Placental epithelial cell (primary cell): Measurements from ENCODE around the gene ADAMTS4. TPM values are rescaled to one million over a fixed set of nuclear protein-coding genes. Genes with fewer than 3 reads are reported as not detected.

Source experiments
- small RNA-seq: library from RNA; depleted of rRNA; stranded (forward); fragments of <200 nt; gene quantifications from one replicate; pipeline ENCODE3, GENCODE V24; 2012
- total RNA-seq: library from RNA; depleted of rRNA; stranded (reverse); fragments of >200 nt; gene quantifications from 2 replicates; pipeline ENCODE4 v1.2.3, GENCODE V29; 2012

The ADAMTS4 gene, protein sequence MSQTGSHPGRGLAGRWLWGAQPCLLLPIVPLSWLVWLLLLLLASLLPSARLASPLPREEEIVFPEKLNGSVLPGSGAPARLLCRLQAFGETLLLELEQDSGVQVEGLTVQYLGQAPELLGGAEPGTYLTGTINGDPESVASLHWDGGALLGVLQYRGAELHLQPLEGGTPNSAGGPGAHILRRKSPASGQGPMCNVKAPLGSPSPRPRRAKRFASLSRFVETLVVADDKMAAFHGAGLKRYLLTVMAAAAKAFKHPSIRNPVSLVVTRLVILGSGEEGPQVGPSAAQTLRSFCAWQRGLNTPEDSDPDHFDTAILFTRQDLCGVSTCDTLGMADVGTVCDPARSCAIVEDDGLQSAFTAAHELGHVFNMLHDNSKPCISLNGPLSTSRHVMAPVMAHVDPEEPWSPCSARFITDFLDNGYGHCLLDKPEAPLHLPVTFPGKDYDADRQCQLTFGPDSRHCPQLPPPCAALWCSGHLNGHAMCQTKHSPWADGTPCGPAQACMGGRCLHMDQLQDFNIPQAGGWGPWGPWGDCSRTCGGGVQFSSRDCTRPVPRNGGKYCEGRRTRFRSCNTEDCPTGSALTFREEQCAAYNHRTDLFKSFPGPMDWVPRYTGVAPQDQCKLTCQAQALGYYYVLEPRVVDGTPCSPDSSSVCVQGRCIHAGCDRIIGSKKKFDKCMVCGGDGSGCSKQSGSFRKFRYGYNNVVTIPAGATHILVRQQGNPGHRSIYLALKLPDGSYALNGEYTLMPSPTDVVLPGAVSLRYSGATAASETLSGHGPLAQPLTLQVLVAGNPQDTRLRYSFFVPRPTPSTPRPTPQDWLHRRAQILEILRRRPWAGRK
- under 0.01 TPM in 1 of 2 replicates, not detected in the other for total RNA-seq

DNA sequence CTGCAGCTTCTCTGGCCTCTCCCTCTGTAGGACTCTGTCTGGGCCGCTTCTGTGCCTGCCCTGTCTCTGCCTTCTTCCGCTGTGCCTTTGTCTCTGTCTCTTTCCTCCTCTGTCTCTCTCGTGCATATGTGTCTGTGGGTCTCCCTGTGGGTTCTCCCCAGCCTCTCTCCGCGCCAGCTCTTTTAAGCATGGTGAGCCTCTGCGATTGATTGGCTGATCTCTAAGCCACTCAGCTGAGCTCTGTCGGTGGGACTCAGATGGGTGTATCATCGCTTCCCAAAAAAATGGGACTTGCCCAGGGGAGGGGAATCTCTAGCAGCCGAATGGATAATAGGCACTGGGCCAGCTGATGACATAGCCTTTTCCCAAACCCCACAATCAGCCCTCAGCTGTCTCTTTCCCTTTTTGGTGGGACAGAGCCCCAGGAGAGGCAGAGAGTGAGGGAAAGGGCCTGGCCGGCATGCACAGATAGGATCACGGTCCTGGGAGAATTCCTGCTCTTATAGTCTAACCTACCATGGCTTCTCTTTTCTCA is at the start of gene ADAMTS4:
ADAMTS4 (minus strand) TSS at position 158 of the 535 bp plus-strand sequence. CDS start 427 bp downstream, outside the sequence.

DNA sequence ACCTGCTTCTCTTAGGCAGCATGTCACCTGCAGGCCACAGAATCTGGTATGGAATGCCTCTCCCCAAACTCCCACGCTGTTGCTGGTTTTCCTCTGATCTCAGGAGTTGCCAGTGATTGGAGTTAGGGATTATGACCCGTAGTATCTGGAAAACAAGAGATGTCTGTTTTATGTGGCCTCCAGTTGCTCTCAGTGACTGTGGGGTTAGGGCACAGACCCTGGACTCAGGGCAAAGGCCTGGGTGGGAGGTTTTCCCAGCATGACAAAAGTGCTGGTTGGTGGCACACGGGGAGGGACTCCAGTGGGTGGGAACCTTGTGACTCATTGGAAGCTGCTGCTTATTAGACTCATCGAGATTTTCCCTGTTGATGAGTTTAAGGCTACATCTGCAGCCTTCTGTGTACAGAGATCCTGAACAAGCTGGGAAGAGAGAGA is 39.2 kb upstream of the ADAMTS4 start, which contains the start of gene NR1I3:
NR1I3 (minus strand) TSS at position 165 of the 435 bp plus-strand sequence. CDS start 1,638 bp downstream, outside the sequence.

DNA sequence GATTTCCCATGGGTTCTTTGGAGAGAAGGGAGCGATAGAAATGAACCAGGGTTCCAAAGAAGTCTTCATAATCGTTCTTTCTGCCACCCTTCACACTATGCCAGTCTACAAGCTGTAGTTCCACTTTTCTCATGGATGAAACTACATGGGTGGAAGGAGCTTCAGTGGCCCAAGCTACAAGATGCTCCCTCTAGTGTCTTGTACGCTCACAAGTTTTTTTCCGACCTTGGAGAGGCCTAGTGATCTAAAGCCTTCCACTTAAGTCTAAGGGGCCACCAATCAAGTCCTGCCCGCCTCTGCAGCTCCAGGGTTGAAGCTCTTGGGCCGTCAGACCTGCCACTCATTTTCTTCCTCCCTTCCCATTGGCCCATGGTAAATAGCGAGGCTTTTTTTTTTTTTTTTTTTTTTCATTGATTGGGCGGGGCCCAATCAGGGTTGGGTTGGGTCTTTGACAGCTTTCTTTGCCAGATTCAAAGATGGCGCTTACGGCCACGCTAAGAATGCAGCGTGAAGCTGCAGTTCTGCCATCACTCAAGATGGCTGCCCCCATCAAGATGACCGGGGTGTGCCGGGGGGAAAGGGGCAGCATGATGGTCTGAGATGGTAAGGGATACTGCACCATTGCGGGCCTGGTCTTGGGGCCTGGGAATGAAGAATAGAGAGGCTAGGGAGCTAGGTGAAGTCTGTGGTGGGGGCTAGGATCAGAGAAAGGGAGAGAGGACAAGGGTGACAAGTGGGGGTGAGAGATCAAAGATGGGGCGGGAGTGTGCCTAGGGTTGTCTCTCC is 26.9 kb upstream of the ADAMTS4 start, which contains the start of gene TOMM40L:
TOMM40L (plus strand) TSS at position 527 of the 786 bp plus-strand sequence. CDS start 430 bp downstream, outside the sequence.

DNA sequence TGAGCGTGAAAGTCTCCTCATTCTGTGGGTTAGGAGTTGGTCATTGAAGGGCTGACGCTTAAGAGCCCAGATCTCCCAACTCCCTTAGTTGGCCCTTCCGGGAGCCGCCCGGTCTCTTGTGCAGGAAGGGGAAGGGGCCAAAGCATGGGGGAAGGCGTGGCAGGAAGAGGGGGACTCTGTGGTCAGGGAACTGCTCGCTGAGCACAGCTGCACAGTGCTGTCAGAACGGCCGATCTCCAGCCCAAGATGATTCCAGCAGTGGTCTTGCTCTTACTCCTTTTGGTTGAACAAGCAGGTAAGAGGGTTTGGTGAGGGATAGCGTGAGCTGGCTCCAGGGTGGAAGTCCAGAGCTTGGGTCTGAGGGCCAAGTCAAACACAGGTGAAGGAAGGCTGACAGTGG is 16.2 kb upstream of the ADAMTS4 start, which contains the start of gene FCER1G:
FCER1G (plus strand) TSS at position 220 of the 400 bp plus-strand sequence; CDS start at position 247, 27 bp downstream.

DNA sequence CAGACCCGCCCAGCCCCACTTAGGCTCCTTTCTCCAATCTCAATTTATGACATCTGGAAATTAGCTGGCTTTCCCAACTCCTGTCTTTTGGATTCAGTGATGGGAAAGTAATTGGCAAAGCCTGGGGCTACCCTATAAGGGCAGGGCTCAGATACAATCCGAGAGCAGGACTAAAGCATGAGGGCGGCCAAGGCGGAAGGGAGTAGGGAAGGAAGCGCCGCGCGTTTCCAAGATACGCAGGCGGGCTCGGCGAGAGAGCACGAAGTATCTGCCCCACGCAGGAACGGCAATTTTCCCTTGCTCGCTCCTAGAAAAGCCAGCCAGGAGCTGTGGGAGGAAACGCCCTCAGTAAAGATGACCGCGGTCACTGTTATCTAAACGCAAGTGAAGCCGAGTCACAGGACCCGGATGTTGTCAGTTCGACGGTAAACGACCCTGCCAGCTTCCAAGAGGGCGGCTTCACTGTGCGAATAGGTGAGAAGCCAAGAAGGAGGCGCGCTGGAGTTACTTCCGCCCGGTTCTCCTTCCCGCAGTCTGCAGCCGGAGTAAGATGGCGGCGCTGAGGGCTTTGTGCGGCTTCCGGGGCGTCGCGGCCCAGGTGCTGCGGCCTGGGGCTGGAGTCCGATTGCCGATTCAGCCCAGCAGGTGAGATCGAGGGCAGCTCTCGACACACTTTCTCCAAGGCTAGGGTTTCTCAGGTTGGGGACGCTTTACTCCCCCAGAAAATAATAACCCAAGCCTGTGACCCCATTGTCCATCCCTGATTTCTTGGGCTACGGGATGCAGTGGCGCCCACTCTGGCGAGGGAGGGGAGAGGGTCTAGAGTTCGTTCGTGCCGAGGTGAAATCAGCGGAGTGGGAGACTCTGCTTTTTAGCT is 3.2 kb upstream of the ADAMTS4 start, which contains the start of gene NDUFS2:
NDUFS2 (plus strand) TSS at position 532 of the 877 bp plus-strand sequence; CDS start at position 551, 19 bp downstream.

DNA sequence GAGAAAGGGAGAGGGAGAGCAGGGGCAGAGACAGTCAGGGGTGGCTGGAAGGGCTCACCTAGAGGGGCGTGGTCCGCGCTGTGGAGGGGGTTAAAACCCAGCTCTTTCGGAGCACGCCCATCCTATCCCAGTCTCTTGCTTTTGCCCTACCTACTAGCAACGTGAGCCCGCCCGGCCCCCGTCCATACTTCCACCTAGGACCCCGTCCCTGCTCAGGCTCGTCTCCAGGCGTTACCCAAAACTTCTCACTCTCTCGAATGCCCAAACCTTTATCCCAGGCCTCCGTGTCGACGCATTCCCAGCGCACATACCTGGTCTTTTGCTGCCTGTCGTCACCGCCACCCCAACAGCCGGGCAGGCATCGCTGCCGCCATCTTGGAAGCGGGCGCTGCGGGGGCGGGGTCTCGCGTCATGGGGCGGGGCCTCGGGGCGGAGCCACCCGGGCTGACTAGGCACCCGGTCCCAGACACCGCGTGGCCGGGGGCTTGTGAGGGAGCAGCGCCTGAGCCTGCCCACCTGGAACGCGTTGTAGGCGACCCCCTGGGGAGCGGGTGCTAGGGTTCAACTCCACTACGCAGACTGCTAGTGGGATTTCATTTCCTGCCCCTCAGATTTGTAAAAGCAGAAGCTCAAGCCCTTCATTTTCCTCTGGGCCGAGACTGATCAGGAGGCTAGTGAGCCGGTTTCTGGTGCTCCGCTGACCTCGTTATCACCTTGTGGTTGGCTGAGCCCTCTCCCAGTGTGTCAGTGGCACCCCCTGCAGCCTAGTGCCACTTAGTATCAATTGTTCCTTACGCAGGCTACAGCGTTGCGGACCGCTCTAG is 21.5 kb downstream of the ADAMTS4 start, which contains the start of gene B4GALT3:
B4GALT3 (minus strand) TSS at position 396 of the 824 bp plus-strand sequence. CDS start 1,447 bp downstream, outside the sequence.

DNA sequence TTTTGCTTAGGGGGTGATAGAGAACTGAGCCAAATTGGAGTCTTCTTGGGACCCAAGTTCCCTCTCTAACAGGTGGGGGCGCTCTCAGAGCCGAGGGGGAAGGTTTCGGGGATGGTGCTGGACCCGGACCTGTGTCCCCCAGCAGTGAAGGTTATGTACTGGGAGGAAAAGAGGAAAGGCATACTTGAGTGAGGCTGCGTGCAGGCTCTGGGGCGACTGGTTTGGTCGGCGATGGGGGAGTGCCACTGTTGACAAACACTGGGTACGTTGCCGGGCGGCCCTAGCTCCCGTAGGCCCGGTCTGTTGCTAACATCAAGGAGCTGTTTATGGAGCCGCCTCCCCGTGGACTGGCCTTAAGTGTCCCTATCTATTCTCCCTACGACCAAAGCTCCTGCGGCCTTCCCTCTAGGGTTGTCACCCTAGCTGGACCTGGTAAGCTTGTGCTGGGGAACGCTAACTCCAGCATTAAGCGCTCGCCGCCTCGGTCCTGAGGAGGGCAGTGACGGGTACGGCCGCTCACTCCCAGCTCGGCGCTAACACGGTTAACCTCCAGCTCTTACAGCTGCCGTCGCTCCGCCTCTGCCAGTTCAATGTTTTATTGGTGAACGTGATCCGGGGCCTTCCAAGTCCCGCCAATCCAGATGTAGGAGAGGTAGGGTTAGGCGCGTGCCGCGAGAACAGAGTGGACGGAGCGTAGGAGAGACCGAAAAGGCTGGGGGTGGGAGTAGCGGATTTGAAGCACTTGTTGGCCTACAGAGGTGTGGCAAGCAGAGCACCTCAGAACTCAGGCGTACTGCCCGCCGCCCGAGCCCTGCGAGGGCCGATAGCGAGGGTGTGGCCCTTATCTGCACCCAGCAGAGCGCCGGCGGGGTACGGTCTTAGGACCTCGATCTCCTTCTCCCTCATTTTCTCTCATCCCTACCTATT is 32.8 kb downstream of the ADAMTS4 start, which contains the start of gene PPOX:
PPOX (plus strand) TSS at position 685 of the 927 bp plus-strand sequence. CDS start 422 bp downstream, outside the sequence.

DNA sequence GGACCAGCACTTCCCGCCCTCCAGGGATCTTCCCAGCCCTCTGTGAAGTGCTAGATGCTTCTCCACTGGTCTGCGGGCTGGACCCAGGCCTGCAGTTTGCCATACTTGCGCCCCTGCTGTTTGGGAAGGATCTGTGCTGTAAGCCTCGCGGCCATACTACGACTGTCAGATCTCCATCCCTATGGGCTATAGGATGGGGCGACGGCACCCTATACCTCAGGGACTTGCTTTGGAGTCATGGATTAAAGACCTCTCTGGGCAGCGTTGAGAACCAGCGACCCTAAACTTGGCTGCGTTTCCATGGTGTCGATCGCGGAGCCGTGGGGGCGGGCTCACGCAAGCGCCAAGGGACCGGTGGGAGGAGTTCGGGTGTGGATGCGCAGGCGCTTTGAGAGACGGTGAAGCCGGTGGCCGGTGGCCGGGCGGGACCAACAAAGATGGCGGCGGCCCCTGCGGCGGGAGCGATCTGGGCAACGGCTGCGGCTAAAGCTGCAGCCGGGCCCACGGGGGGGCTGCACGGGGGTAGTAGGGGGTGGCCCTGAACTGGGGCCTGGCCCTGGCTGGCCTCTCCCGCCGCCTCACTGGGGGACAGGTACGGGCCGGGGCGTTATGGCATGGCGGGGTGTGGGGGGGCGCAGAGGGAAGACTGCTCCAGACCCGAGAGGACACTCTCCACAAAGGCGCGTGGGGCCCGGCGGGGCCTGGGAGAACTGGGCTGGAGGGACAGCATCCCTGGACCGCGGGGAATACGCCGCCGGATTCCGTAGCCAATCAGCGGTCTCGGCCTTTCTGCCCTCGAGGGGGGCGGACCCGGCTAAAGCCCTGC is 39.6 kb downstream of the ADAMTS4 start, which contains the start of gene USP21:
USP21 (plus strand) TSS at position 414 of the 826 bp plus-strand sequence. CDS start 1,141 bp downstream, outside the sequence.

DNA sequence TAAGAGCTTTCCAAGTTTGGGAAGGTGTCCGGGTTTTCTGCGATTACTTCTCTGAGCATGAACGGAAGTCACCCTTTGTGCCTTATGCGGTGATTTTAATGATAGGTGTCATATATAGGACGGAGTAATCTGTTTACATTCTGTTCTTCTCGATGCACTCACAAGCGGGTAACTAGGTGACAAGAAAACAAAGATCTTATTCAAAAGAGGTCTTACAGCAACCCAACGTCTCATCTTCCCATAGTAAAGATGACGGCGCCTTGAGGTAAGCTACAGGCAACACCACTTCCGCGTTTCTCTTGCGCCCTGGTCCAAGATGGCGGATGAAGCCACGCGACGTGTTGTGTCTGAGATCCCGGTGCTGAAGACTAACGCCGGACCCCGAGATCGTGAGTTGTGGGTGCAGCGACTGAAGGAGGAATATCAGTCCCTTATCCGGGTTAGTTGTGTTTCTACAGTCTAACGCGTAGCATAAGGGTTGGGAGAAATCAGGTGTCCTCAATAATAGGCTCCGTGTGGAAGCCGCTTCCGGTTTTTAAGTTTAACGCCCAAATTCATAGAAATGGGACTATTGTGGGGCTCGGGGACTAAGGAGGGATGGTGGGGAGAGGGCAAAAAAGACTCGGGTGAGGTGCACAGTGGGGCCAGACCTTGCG is 45.0 kb downstream of the ADAMTS4 start, which contains the start of gene UFC1:
UFC1 (plus strand) TSS at position 297 of the 656 bp plus-strand sequence; CDS start at position 317, 20 bp downstream.

Small RNA genes within 50 kb of the gene (small RNA-seq; reads per million reads assigned to genes)
- gene RF01225 = not detected

Other genes with a start within 250 kb of the ADAMTS4 start
- gene ITLN2, start 244.2 kb downstream of the ADAMTS4 start, total RNA-seq = not detected in 2 replicates
- 107 and 238 TPM in 2 replicates for gene F11R, start 177.9 kb downstream of the ADAMTS4 start, total RNA-seq
- 57.7 and 112 TPM in 2 replicates for gene TSTD1, start 160.1 kb downstream of the ADAMTS4 start, total RNA-seq
- 69.6 and 112 TPM in 2 replicates for gene USF1, start 153.1 kb downstream of the ADAMTS4 start, total RNA-seq
- gene ARHGAP30, start 129.2 kb downstream of the ADAMTS4 start, total RNA-seq = 1.2 and 2.5 TPM in 2 replicates
- 47.5 and 187 TPM in 2 replicates for gene NECTIN4, start 109.5 kb downstream of the ADAMTS4 start, total RNA-seq
- gene KLHDC9, start 100.7 kb downstream of the ADAMTS4 start, total RNA-seq = 2.4 and 3.5 TPM in 2 replicates
- 14.6 and 17.7 TPM in 2 replicates for gene PFDN2, start 81.0 kb downstream of the ADAMTS4 start, total RNA-seq
- 34.2 and 36.9 TPM in 2 replicates for gene NIT1, start 80.9 kb downstream of the ADAMTS4 start, total RNA-seq
- gene DEDD, start 66.4 kb downstream of the ADAMTS4 start, total RNA-seq = 40.0 and 45.1 TPM in 2 replicates
- gene UFC1, start 45.1 kb downstream of the ADAMTS4 start, total RNA-seq = 61.9 and 103 TPM in 2 replicates
- 13.7 and 18.4 TPM in 2 replicates for gene USP21, start 39.6 kb downstream of the ADAMTS4 start, total RNA-seq
- 13.8 and 16.9 TPM in 2 replicates for gene PPOX, start 32.6 kb downstream of the ADAMTS4 start, total RNA-seq
- gene B4GALT3, start 21.5 kb downstream of the ADAMTS4 start, total RNA-seq = 23.6 and 43.4 TPM in 2 replicates
- 72.1 and 83.2 TPM in 2 replicates for gene NDUFS2, start 3.3 kb upstream of the ADAMTS4 start, total RNA-seq
- 0.39 and 0.65 TPM in 2 replicates for gene FCER1G, start 16.2 kb upstream of the ADAMTS4 start, total RNA-seq
- gene APOA2, start 24.6 kb upstream of the ADAMTS4 start, total RNA-seq = not detected in 2 replicates
- 5.5 and 11.5 TPM in 2 replicates for gene TOMM40L, start 27.0 kb upstream of the ADAMTS4 start, total RNA-seq
- gene NR1I3, start 39.1 kb upstream of the ADAMTS4 start, total RNA-seq = not detected in 2 replicates
- gene PCP4L1, start 59.7 kb upstream of the ADAMTS4 start, total RNA-seq = not detected in 2 replicates
- gene MPZ, start 110.9 kb upstream of the ADAMTS4 start, total RNA-seq = 0.33 and 1.6 TPM in 2 replicates
- gene SDHC, start 115.3 kb upstream of the ADAMTS4 start, total RNA-seq = 19.6 and 61.5 TPM in 2 replicates
- not detected in 2 replicates for gene CFAP126, start 168.8 kb upstream of the ADAMTS4 start, total RNA-seq